Measurements from ENCODE around the gene CASP3.
A peak's percentile ranks its signal among the peaks of the same experiment; 100 is the strongest.
"Not testable (repeated sequence)": the region's sequence is repeated elsewhere in the genome, so short reads cannot be mapped to it uniquely, and the experiment has no call there.

CASP3 gene

DNA sequence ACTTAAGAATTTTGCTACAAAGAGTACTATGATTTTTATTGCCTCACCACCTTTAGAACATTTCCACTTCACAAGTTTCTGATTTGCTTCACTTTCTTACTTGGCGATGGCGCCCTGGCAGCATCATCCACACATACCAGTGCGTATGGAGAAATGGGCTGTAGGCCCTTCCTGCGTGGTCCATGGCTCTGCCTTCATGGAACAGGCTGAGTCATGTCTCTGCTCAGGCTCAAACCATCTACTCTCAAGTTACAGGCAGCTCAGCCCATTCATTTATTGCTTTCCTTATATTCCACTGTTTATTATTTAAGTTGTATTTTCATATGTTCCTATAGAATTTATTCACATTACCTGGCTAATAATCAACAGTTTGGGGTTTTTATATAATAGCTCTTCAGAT is 21.1 kb downstream of the CASP3 start:
- DNase-seq = no peak

DNA sequence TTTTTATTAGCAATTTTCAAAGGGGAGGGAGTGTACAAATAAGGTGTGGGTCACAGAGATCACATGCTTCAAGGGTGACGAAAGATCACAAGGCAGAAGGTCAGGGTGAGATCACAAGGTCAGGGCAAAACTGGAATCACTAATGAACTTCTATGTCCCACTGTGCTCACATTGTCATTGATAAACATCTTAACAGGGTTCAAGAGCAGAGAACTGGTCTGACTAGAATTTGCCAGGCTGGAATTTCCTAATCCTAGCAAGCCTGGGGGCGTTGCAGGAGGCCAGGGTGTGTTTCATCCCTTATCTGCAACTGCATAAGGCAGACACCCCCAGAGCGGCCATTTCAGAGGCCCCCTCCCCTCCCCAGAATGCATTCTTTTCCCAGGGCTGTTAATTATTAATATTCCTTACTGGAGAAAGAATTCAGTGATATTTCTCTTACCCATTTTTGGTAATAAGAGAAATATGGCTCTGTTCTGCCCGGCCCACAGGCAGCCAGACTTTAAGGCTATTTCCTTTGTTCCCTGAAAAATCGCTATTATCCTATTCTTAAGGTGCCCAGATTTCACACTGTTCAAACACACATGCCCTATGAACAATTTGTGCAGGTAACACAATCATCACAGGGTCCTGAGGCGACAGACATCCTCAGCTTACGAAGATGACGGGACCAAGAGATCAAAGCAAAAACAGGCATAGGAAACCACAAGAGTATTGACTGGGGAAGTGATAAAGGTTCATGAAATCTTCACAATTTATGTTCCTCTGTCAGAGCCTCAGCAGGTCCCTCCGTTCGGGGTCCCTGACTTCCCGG is 23.3 kb downstream of the CASP3 start:
- peak; percentile 12 for DNase-seq

DNA sequence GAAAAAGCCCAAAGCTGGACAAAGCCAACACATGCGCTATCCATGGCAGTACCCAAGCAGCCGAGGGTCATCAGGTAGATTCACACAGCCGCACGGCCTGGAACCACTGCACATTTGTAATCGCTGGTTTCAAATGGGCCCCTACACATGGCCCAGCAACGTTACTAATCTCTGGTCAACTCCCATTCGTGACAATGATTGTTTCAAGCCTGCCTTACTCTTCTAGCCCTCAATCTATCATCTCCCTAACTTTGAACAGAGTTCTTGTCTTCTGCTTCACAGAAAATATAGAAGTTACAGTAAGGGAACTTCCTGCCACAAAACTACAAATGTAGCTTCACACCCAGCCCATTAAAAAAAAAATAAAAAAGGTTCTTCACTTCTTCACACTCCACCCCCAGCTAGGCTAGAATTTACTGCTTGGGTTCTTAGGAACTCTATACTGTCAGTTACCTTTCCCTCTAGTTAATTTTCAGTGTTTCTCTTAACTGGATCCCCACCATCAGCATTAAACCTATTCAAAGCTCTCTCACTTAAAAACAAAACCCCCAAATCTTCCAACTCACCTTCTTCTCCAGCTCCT is 24.2 kb downstream of the CASP3 start:
- DNase-seq = no peak

DNA sequence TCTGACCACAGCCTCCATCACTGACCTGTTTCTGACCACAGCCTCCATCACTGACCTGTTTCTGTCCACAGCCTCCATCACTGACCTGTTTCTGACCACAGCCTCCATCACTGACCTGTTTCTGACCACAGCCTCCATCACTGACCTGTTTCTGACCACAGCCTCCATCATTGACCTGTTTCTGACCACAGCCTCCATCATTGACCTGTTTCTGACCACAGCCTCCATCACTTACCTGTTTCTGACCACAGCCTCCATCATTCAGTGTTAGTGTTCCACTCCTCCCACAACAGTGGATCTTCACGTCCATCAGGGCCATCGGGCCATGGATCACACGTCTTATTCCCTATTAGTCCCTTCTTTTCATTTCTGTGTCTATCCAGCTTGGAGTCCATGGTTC is 24.7 kb downstream of the CASP3 start:
- not testable (repeated sequence) for DNase-seq

DNA sequence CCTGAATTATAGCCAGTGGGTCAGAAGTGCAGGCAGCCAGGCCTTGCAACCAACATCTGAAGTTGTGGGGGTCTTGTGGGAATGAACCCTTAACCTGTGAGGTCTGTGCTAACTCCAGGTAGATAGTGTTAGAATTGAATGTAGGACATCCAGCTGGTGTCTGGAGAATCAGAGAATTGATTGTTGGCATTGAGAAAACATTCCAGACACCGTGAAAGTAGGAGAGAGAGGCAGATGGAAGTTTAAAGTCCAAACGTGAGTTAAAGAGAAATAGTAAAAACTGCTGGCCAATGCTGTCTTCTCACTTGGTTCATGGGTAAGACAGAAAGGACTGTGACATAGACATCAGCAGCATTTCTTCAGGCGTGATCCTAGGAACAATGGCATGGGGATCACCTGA is 27.7 kb downstream of the CASP3 start:
- DNase-seq = no peak

DNA sequence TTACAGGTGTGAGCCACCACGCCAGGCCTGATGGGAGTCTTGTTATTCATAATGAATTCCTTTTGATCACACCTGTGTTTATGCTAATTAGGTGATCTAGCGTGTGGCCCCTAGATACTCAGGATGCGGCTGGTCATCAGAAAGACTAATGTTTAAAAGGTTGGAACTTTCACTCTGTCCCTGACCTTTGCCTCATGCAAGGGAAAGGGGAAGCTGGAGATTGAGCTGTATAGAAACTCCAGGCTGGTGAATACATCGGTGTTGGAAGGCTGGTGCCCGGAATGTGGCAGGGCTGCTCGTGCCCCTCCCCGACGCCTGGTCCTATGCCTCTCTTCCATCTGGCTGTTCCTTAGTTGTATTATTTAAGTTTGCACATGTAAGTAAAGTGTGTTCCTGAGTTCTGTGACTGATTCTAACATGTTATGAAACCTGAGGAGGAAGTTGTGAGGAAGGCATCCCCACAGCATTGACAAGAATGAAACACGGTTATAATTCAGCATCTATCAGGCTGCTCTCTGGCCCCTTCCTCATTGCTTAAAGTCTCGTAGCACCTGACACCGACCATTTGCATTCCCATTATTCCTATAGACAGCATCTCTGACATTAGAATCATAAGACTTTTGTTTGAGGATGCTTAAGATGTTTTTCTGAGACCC is 28.9 kb downstream of the CASP3 start:
- no peak for DNase-seq

DNA sequence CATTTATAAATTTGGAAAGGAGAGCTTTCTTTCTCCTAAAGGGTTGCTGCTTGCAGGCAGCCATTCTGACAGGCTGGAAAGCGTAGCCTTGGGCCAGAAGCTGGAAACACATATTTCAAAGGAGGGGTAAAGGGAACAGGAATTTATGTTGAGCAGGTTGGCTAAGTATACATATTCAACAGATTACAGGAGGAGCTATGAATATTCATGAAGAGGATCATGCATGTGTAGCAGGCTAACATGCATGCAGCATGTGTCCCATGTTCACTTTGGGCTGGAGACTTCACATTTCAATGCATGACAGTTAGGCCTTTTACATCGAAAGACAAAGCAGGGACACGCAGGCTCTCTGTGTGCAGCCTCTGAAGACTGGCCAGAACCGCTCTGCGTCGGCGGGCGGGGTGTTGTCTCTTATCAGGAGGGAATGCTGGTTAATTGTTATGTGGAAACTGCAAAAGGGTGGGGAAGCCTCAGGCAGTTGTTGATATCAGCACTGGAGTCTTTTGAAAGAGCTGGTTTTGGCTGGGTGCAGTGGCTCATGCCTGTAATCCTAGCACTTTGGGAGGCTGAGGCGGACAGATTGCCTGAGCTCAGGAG is 31.5 kb downstream of the CASP3 start:
- no peak for DNase-seq

DNA sequence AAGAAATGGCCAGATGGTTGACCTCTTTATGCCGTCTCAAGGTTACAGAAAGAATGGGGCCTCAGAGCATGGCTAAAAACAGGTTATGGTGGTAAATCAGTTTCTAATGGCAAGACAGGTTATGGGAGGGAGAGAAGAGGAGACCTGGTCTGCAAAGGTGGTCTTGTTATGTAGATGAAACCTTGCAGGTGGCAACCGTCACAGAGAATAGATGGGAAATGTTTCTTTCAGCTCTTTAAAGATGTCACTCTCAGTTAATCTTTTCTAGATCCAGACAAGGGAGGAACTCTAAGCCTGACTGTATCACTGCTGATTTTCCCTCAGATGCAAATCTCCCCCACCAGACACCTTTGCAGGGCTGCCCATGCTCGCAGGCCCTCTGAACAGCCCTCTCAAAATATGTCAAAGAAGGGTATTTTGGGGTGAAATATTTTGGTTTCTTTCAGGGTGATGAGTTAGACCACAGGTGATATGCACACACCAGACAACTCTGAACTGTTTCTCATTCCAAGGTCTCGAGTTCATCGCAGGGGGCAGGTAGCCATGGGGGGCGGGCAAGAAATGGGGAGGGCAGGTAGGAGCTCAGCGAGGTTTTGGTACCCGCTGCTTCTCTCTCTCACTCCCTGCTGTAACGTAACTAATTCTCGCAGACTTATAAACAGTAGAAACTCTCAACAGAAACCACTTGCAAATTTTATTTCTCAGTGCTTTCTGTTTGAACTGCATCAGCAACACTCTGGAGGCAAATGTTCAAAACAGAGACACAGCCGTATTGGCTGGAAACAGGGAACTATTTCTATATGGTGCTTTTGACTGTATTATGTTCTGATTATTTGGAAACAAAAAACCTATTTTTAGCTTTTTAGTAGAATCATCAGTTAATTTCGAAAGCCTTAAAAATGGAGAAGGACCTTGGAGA is 32.4 kb downstream of the CASP3 start:
- DNase-seq = no peak

DNA sequence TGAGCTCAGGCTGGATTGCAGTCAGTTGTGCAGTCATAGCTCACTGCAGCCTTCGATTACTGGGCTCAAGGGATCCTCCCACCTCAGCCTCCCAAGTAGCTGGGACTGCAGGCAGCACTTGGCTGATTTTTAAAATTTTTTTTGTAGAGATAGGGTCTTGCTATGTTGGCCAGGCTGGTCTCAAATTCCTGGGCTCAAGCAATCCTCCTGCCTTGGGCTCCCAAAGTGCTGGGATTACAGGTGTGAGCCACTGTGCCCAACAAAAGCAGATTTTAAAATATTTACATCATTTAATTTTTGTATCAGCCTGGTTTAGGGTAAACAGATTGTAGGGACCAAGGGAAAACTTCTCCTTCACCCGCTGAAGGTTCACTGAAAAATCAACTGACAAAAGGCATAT is 33.1 kb downstream of the CASP3 start:
- not testable (repeated sequence) for DNase-seq

DNA sequence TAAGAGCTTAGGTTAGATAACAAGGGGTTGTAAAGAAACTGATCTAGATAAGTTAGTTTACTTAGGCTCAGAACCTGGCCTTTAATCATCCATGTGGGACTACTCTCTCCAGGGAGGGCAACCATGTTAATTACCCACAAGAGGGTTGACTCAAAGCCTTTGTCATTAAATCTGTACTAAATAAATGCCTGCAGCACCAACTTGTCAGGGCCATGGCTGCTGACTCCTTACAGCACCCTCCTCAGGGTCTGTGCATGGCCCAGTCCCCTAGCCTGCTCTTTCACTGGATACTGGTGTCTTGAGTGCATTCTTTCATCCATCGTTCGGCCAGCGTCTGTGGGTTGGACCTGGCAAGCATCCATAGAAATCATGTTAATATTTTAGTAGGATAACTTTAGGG is 34.7 kb downstream of the CASP3 start:
- DNase-seq = no peak

DNA sequence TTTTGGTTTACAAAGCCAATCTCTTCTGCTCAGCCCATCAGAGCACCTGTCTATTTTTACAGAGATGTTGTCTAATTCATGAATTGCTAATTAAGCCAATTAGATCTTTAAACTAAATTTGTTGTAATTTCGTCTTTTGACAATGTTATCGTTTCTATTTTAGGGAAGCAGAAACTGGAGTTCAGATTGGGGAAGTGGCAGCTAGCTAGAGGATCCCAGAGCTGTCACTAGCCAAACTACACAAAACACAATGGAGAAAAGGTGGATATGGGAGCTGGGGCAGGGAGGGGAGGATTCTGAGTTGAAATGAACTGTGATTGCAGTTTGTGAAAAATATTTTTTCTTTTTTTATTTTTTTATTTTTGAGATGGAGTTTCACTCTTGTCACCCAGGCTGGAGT is 35.8 kb downstream of the CASP3 start:
- no peak for DNase-seq

DNA sequence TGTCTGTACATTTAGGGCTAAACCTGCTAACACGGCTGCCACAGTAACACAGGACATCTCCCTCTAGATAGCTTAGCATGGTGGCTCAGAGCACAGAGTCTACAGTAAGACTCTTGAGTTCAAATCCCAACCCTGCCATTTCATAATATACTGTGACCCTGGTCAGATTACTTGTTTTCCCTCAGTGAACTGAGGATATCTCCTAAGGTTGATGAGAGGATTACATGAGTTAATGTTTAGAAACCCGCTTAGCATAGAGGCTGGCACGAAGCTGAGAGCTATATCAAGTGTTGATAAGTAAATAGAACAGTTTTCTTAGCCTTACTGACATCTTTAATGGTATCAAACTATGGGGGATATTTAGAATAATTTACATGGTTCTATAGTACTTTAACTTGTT is 37.2 kb downstream of the CASP3 start:
- DNase-seq = no peak

DNA sequence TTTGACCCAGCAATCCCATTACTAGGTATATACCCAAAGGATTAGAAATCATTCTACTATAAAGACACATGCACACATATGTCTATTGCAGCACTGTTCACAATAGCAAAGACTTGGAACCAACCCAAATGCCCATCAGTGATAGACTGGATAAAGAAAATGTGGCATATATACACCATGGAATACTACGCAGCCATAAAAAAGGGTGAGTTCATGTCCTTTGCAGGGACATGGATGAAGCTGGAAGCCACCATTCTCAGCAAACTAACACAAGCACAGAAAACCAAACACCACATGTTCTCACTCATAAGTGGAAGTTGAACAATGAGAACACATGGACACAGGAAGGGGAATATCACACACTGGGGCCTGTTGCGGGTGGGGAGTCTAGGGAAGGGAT is 41.8 kb downstream of the CASP3 start:
- DNase-seq = not testable (repeated sequence)

DNA sequence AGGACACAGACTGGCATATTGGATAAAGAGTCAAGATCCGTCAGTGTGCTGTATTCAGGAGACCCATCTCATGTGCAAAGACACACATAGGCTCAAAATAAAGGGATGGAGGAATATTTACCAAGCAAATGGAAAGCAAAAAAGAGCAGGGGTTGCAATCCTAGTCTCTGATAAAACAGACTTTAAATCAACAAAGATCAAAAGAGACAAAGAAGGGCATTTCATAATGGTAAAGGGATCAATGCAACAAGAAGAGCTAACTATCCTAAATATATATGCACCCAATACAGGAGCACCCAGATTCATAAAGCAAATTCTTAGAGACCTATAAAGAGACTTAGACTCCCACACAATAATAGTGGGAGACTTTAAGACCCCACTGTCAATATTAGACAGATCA is 46.4 kb downstream of the CASP3 start:
- not testable (repeated sequence) for DNase-seq

DNA sequence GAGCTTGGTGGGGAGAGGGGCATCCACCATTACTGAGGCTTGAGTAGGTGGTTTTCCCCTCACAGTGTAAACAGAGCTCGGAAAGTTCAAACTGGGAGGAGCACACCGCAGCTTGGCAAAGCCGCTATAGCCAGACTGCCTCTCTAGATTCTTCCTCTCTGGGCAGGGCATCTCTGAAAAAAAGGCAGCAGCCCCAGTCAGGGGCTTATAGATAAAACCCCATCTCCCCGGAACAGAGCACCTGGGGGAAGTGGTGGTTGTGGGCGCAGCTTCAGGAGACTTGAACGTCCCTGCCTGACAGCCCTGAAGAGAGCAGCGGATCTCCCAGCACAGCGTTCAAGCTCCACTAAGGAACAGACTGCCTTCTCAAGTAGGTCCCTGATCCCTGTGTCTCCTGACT is 48.3 kb downstream of the CASP3 start:
- not testable (repeated sequence) for DNase-seq

DNA sequence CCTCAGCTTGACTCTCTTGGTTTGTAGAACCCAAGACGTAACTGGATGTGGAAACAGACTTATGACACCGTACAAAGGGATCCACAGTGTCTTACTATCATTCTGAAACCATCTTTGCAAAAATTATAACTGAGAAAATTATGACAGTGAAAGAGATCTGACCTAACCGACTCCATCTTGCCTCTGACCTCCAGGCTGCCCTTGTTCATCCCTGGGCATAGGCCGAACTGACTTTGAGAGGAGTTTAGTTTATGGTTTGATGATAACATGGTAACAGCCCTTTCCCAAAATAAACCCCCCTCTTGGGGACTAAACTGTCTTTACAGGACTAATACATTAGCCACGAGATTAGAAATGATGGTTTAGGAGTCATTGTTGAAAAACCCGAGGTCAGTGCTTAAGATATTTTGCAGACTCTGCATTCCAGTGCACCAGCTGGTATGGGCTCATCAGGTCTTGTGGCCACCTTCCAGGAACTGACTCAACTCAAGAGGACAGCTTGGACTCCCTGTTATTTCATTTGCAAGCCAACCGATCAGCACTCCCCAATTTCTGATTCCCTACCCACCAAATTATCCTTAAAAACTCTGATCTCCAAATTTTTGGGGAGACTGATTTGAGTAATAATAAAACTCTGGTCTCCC is 49.6 kb downstream of the CASP3 start:
- no peak for DNase-seq

DNA sequence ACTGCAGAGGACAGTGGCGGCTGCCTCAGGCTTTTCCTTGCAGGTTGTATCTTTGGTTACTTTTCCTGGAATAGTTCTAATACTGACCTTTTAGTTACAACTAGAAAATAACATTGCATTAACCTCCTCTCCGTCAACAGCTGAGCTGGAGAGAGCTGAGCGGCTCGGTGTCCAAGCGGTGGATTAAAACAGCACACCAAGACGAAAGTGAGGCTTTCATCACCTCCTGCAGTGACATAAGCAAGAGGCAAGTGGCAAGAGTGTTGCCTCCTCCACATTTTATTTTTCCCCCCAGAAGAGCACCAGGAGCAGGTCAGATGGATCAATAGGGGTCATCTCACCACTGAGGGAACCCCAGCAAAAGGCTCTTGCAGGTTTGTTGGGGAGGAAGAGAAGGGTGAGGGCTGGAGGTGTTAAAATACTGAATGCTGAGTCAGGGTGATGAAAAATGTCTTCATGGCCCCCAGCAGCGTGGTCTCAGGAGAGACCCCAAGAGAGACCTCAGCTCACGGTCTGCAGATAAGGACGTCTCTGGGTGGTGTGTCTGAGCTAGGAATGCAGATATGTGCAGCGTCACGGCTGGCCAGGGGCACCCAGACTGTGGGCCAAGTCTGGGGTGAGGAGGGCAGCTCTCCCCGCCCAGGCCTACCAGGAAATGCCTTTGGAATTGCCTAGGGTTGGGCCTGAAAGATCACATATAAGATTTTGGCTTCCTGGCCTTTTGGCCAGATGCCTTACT is 50.3 kb downstream of the CASP3 start:
- no peak for DNase-seq

DNA sequence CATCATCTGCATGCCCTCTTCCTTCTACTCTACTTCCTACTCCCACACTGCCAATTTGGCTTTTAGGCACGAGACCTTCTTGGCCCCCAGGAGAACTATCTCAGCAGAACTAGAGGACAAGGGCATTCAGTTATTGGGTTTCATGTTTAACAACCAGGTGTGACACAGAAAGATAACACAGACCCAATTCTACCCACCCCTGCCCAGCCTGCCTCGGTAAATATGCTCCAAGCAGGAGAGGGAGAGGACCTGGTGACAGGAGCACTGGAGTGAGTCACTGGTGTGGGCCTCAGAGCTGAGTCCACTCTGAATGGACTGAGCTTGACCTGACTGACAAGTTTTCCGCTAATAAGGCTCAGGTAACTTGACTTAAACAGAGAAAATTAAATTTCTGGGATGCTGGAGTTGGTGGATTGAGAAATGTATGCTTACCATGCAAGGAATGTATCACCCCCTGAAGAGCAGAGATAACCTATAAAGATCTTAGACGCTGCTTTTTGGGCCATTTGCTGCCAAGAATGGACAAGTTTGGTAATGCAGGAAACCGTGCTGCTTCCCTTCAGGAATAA is 52.5 kb downstream of the CASP3 start:
- no peak for DNase-seq

DNA sequence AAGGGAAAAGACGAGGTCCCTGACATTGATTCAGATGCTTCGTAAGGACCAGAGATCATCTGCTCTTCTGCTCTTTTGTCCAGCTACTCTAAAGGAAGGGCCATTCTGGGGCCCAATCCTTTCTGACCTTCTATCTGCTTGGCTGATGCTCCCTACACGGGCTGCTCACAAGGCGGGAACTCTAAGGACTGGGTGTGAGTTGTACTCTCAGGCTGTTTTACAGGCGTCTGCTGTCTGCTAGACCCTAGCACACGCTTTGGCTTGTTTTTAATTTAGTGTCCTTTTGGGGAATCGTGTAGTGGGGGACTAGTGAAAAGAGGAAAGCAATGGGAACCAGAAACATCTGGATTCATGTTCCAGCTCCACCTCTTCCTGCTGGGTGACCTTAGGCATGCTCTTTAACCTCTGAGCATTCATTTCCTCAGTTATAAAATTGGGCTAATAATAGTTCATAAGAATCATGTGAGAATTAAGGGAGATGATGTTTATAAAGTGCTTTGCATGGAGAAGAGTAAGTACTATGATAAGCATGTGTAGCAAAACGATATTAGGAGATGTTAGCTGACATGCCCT is 53.1 kb downstream of the CASP3 start:
- DNase-seq = no peak

DNA sequence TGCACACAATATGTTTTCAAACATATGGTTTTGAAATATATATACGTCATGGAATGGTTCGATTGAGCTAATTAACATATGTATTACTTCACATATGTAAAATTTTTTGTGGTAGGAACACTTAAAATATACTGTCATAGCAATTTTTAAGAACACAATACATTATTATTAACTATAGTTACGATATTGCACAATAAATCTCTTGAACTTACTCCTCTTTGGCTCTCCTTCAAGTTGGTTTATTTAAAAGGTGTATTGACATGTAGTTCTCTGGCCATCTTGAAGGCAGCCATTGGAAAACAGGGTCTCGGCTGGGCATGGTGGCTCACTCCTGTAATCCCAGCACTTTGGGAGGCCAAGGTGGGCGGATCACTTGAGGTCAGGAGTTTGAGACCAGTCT is 53.8 kb downstream of the CASP3 start:
- no peak for DNase-seq

DNA sequence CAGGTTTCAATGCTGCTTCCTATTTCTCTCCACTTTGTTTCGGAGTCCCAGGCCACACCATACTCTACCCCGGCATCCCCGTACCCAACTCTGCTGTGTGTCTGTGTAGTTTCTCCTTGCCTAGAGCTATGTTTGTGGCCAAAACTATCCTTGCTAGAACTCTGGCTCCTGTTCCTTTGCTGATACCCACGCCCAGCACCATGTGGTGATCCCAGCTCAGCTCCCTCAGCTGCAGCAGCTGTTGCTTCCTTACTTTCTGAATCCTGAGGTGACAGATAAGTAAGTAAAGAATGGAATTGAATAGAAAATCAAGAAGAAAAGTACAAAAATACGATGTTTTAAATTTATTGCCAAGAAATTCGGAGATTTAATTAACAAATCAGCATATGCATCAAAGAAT is 55.8 kb downstream of the CASP3 start:
- no peak for DNase-seq
